ENCODE results near the gene PIGX. TPM values are rescaled to one million over a fixed set of nuclear protein-coding genes. Genes with fewer than 3 reads are reported as not detected.
A peak's percentile ranks its signal among the peaks of the same experiment; 100 is the strongest.
"Not testable (repeated sequence)": the region's sequence is repeated elsewhere in the genome, so short reads cannot be mapped to it uniquely, and the experiment has no call there.

PIGX gene
- total RNA-seq, 5 donors from 2014 or later (not counting 1 experiment from before 2014, with no cell fraction given): 18.9 to 27.9 (median 22.3) TPM

GRCh38 chr3:196743569-196743968 is 31.4 kb downstream of the PIGX start:
- ATAC-seq (replicated peaks in 1 of 4); H3K9me3 Mint-ChIP-seq; H3K4me3 ChIP-seq (ENCODE audit: control insufficient read depth in 1 of 2, extremely low read depth in 1 of 2, low read length in 1 of 2); H3K36me3 ChIP-seq (ENCODE audit: control insufficient read depth in 2 of 2, extremely low read depth in 1 of 2, insufficient read depth in 1 of 2, low read length in 1 of 2); H3K27ac ChIP-seq (ENCODE audit: low read length); H3K27ac Mint-ChIP-seq; H3K9me3 ChIP-seq; H3K27me3 ChIP-seq (replicated peaks in 1 of 2; ENCODE audit: control insufficient read depth in 2 of 2, extremely low read depth in 1 of 2, insufficient read depth in 2 of 2, low read length in 1 of 2); H3K27me3 Mint-ChIP-seq; CTCF ChIA-PET; DNase-seq; POLR2A ChIA-PET: not testable (repeated sequence)
- peaks cover 48 to 61% (median 50%) of the 10 kb centered on the region in 3 donors for H3K4me1 Mint-ChIP-seq
- peaks cover 15 to 34% of the 10 kb centered on the region in 2 experiments for H3K4me1 ChIP-seq (ENCODE audit: control insufficient read depth in 1 of 2, extremely low read depth in 1 of 2, insufficient read depth in 2 of 2, low read length in 2 of 2)
- H3K4me3 Mint-ChIP-seq: peak overlapping the region in 2 of 3 donors; percentile 38 to 47
- WGBS (ENCODE audit: insufficient coverage): no CpG with 5 or more reads among the region's 10 CpGs
- H3K36me3 Mint-ChIP-seq: peaks cover 18% of the 10 kb centered on the region

DNA sequence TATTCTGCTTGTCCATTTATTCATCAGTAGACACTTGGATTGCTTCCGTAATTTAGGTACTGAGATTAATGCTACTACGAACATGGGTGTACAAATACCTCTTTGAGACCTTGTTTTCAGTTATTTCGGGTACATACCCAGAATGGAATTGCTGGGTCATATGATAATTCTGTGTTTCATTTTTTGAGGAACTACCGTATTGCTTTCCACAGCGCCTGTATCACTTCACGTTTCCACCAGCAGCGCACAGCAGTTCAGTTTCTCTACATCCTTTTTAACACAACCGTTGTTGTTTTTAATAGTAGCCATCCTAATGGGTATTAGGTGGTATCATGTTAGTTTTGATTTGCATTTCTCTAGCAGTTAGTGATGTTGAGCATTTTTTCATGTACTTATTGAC is 36.9 kb downstream of the PIGX start:
- 80% methylated on average over 1 of the region's 8 CpGs for WGBS (ENCODE audit: insufficient coverage)

DNA sequence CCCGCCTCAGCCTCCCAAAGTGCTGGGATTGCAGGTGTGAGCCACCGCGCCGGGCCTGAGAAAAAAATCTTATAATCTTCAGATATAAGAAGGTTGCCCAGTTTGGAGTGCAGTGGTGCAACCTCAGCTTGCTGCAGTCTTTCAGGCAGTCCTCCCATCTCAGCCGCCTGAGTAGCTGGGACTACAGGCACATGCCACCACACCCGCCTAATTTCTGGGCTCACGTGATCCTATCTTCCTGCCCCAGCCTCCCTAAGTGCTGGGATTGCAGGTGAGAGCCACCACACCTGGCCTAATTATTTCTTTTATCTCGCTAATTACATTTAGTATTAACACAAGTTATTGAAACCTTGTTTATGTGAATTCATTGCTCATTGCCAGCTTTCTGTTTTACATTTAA is 41.0 kb downstream of the PIGX start:
- POLR2A ChIA-PET: interaction anchor here in 1 of 2 donors (0.6 kb wide), 1 partner anchor 86 kb away, joined by 12 read pairs; no protein-coding TSS in a partner anchor
- Mint-ChIP-seq H3K27ac (no peak overlapping the region), H3K4me1 (peaks cover 61 to 69% (median 64%) of the 10 kb centered on the region in 3 donors)

More for the DNA sequence above, 36.9 kb downstream of the PIGX start:
- Mint-ChIP-seq H3K27me3 (no peaks in the 10 kb centered on the region), H3K9me3 (no peaks in the 10 kb centered on the region), H3K36me3 (peaks cover 37% of the 10 kb centered on the region), H3K27ac (no peak overlapping the region), H3K4me1 (peaks cover 51 to 67% (median 59%) of the 10 kb centered on the region in 3 donors), H3K4me3 (peak overlapping the region in 1 of 3 donors; percentile 3)
- ChIA-PET POLR2A (interaction anchor here in 1 of 2 donors (0.6 kb wide), 1 partner anchor 178 kb away, joined by 6 read pairs; no protein-coding TSS in a partner anchor), CTCF (no interaction called here)
- DNase-seq (no peak), ATAC-seq (replicated peaks in 1 of 4) (no peak)
- H3K27ac ChIP-seq (ENCODE audit: low read length): no peak overlapping the region
- H3K4me3 ChIP-seq (ENCODE audit: control insufficient read depth in 1 of 2, extremely low read depth in 1 of 2, low read length in 1 of 2): no peak overlapping the region
- H3K27me3 ChIP-seq (replicated peaks in 1 of 2; ENCODE audit: control insufficient read depth in 2 of 2, extremely low read depth in 1 of 2, insufficient read depth in 2 of 2, low read length in 1 of 2): no peaks in the 10 kb centered on the region
- H3K4me1 ChIP-seq (ENCODE audit: control insufficient read depth in 1 of 2, extremely low read depth in 1 of 2, insufficient read depth in 2 of 2, low read length in 2 of 2): peaks cover 0 to 14% of the 10 kb centered on the region in 2 experiments
- H3K36me3 ChIP-seq (ENCODE audit: control insufficient read depth in 2 of 2, extremely low read depth in 1 of 2, insufficient read depth in 1 of 2, low read length in 1 of 2): peaks cover 0 to 12% of the 10 kb centered on the region in 2 donors
- no peaks in the 10 kb centered on the region for H3K9me3 ChIP-seq

GRCh38 chr3:196754091-196754981 is 42.2 kb downstream of the PIGX start:
- DNase-seq: no peak
- H3K4me3 Mint-ChIP-seq: no peak overlapping the region
- ATAC-seq (replicated peaks in 1 of 4): peak in 1 of 4 experiments; percentile 33
- Histone ChIP-seq H3K27me3 (replicated peaks in 1 of 2; ENCODE audit: control insufficient read depth in 2 of 2, extremely low read depth in 1 of 2, insufficient read depth in 2 of 2, low read length in 1 of 2) (no peaks in the 10 kb centered on the region), H3K9me3 (peaks cover 2% of the 10 kb centered on the region), H3K36me3 (ENCODE audit: control insufficient read depth in 2 of 2, extremely low read depth in 1 of 2, insufficient read depth in 1 of 2, low read length in 1 of 2) (peaks cover 0 to 4% of the 10 kb centered on the region in 2 donors), H3K27ac (ENCODE audit: low read length) (no peak overlapping the region), H3K4me3 (ENCODE audit: control insufficient read depth in 1 of 2, extremely low read depth in 1 of 2, low read length in 1 of 2) (no peak overlapping the region), H3K4me1 (ENCODE audit: control insufficient read depth in 1 of 2, extremely low read depth in 1 of 2, insufficient read depth in 2 of 2, low read length in 2 of 2) (peaks cover 0 to 6% of the 10 kb centered on the region in 2 experiments)
- CTCF ChIA-PET: no interaction called here
- WGBS (ENCODE audit: insufficient coverage): 78% methylated on average over 7 of the region's 9 CpGs
- no peaks in the 10 kb centered on the region for H3K27me3 Mint-ChIP-seq
- peak overlapping the region; percentile 1 to 59 for H3K27ac Mint-ChIP-seq
- POLR2A ChIA-PET: no interaction called here
- H3K36me3 Mint-ChIP-seq: peaks cover 42% of the 10 kb centered on the region
- H3K9me3 Mint-ChIP-seq: peaks cover 2 to 13% (median 13%) of the 10 kb centered on the region in 3 donors
- H3K4me1 Mint-ChIP-seq: peaks cover 60 to 68% (median 61%) of the 10 kb centered on the region in 3 donors

More for the DNA sequence above, 41.0 kb downstream of the PIGX start:
- Mint-ChIP-seq H3K4me3 (no peak overlapping the region), H3K36me3 (peaks cover 52% of the 10 kb centered on the region), H3K9me3 (peaks cover 2 to 13% (median 13%) of the 10 kb centered on the region in 3 donors), H3K27me3 (no peaks in the 10 kb centered on the region)
- H3K4me1 ChIP-seq (ENCODE audit: control insufficient read depth in 1 of 2, extremely low read depth in 1 of 2, insufficient read depth in 2 of 2, low read length in 2 of 2): peaks cover 0 to 4% of the 10 kb centered on the region in 2 experiments
- DNase-seq (no peak), ATAC-seq (replicated peaks in 1 of 4) (no peak)
- H3K27me3 ChIP-seq (replicated peaks in 1 of 2; ENCODE audit: control insufficient read depth in 2 of 2, extremely low read depth in 1 of 2, insufficient read depth in 2 of 2, low read length in 1 of 2): no peaks in the 10 kb centered on the region
- H3K4me3 ChIP-seq (ENCODE audit: control insufficient read depth in 1 of 2, extremely low read depth in 1 of 2, low read length in 1 of 2): no peak overlapping the region
- H3K9me3 ChIP-seq: peaks cover 2% of the 10 kb centered on the region
- H3K27ac ChIP-seq (ENCODE audit: low read length): no peak overlapping the region
- H3K36me3 ChIP-seq (ENCODE audit: control insufficient read depth in 2 of 2, extremely low read depth in 1 of 2, insufficient read depth in 1 of 2, low read length in 1 of 2): peaks cover 0 to 14% of the 10 kb centered on the region in 2 donors
- CTCF ChIA-PET: interaction anchor here in 1 of 2 donors (0.5 to 0.6 kb wide), 2 partner anchors 12 to 148 kb away, joined by 4 read pairs; no protein-coding TSS in a partner anchor
- 100% methylated on average over 1 of the region's 8 CpGs for WGBS (ENCODE audit: insufficient coverage)

GRCh38 chr3:196756732-196757131 is 44.6 kb downstream of the PIGX start:
- Histone ChIP-seq H3K36me3 (ENCODE audit: control insufficient read depth in 2 of 2, extremely low read depth in 1 of 2, insufficient read depth in 1 of 2, low read length in 1 of 2) (peaks cover 0 to 10% of the 10 kb centered on the region in 2 donors), H3K27me3 (replicated peaks in 1 of 2; ENCODE audit: control insufficient read depth in 2 of 2, extremely low read depth in 1 of 2, insufficient read depth in 2 of 2, low read length in 1 of 2) (no peaks in the 10 kb centered on the region), H3K9me3 (peaks cover 2% of the 10 kb centered on the region), H3K27ac (ENCODE audit: low read length) (no peak overlapping the region), H3K4me3 (ENCODE audit: control insufficient read depth in 1 of 2, extremely low read depth in 1 of 2, low read length in 1 of 2) (no peak overlapping the region), H3K4me1 (ENCODE audit: control insufficient read depth in 1 of 2, extremely low read depth in 1 of 2, insufficient read depth in 2 of 2, low read length in 2 of 2) (peaks cover 0 to 6% of the 10 kb centered on the region in 2 experiments)
- no peak overlapping the region for H3K27ac Mint-ChIP-seq
- ATAC-seq (replicated peaks in 1 of 4) (no peak), DNase-seq (no peak)
- ChIA-PET POLR2A (no interaction called here), CTCF (interaction anchor here in 1 of 2 donors (0.6 kb wide), 1 partner anchor 10 kb away, joined by 5 read pairs; no protein-coding TSS in a partner anchor)
- peaks cover 52 to 58% (median 53%) of the 10 kb centered on the region in 3 donors for H3K4me1 Mint-ChIP-seq
- WGBS (ENCODE audit: insufficient coverage): 100% methylated on average over 3 of the region's 4 CpGs
- no peaks in the 10 kb centered on the region for H3K27me3 Mint-ChIP-seq
- H3K4me3 Mint-ChIP-seq: no peak overlapping the region
- peaks cover 34% of the 10 kb centered on the region for H3K36me3 Mint-ChIP-seq
- H3K9me3 Mint-ChIP-seq: peaks cover 2 to 13% (median 13%) of the 10 kb centered on the region in 3 donors

Data from T-cell (primary cell).